ENCODE data around the gene CZIB. TPM values are rescaled to one million over a fixed set of nuclear protein-coding genes. Genes with fewer than 3 reads are reported as not detected.

CZIB gene
- total RNA-seq, 4 donors from 2014 or later = 78.9 to 81.9 (median 80.6) TPM

DNA sequence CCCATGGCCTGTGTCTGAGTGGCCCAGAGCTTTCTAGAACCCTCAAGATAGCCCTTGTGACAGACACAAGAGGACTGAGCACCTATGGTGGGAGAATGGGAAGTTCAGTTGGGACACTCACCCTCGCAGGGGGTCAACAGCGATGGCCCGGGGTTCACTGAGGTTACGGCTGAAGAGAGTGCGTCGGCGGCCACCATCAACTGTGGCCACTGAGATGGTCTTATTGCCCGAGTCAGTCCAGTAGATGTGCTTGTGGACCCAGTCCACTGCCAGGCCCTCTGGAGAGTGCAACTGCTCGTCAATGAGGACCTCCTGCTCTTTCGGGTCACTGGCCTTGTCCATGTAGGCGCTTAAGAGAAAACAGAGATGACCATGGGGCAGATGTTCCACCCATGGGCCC lies 43.6 kb upstream of the CZIB start:
- Histone ChIP-seq H3K4me1 (no peaks in the 10 kb centered on the region), H3K27me3 (no peaks in the 10 kb centered on the region), H3K36me3 (no peaks in the 10 kb centered on the region), H3K4me3 (no peak overlapping the region), H3K9me3 (no peaks in the 10 kb centered on the region), H3K27ac (no peak overlapping the region)
- intact Hi-C loops (cut with DNase I; ENCODE audit: low total_unique reads) = no loop called here
- TF ChIP-seq, protein P1, sequence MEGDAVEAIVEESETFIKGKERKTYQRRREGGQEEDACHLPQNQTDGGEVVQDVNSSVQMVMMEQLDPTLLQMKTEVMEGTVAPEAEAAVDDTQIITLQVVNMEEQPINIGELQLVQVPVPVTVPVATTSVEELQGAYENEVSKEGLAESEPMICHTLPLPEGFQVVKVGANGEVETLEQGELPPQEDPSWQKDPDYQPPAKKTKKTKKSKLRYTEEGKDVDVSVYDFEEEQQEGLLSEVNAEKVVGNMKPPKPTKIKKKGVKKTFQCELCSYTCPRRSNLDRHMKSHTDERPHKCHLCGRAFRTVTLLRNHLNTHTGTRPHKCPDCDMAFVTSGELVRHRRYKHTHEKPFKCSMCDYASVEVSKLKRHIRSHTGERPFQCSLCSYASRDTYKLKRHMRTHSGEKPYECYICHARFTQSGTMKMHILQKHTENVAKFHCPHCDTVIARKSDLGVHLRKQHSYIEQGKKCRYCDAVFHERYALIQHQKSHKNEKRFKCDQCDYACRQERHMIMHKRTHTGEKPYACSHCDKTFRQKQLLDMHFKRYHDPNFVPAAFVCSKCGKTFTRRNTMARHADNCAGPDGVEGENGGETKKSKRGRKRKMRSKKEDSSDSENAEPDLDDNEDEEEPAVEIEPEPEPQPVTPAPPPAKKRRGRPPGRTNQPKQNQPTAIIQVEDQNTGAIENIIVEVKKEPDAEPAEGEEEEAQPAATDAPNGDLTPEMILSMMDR (IDR thresholded peaks at IDR 0.05) = no peak
- TF ChIP-seq POLR2A (IDR thresholded peaks at IDR 0.05) = no peak
- DNase-seq = no peak

DNA sequence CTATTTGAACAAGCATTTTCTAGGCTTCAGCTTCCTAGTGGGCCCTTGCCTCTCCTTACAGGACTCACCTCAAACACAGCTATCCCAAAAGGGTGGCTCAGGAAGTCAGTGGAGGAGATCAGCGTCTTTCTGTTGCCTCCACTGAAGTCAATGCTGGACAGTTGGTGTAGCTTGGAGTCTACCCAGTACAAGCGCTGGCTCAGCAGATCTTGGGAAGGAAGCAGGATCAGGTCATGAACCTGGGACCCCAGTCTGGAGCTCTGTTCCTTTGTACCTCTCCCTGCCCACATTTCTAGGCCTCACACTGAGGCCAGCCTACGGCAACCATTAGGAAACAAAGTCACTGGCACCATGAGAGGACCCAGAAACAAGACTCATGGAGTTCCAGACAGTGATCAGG lies 41.6 kb upstream of the CZIB start:
- Histone ChIP-seq H3K27me3 (no peaks in the 10 kb centered on the region), H3K4me3 (no peak overlapping the region), H3K4me1 (no peaks in the 10 kb centered on the region), H3K36me3 (no peaks in the 10 kb centered on the region), H3K9me3 (no peaks in the 10 kb centered on the region), H3K27ac (no peak overlapping the region)
- intact Hi-C loops (cut with DNase I; ENCODE audit: low total_unique reads) = no loop called here
- TF ChIP-seq POLR2A (IDR thresholded peaks at IDR 0.05) = no peak
- TF ChIP-seq, protein P1 (IDR thresholded peaks at IDR 0.05) = no peak
- no peak for DNase-seq

DNA sequence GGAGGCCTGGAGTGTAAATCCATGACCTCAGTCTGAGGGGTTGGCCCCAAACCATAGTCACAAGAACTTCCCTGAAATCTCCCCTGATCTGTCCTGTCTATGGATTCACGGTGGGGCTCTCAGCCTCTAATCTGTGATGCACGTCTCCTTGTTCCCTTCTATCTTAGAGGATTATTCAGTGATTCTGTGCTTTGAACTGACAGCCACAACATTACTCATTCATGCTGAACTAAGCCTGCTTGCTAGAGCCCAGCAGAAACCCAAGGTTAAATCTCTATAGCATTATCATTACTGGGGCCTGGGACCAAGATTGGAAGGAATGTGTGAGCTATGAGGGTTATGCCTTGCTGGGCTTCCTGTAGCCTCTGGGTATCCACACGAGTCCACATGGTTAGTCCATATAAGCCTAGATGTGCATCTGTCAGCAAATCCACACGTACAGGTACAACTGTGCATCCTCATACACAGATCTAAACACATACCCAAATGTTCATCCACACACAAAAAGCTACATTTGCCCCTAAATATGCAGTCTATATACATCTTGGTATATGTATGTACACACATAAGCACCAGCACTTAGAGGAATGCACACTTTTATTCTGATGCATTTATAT lies 40.3 kb upstream of the CZIB start:
- intact Hi-C loops (cut with DNase I; ENCODE audit: low total_unique reads) = no loop called here
- no peak overlapping the region for H3K27ac ChIP-seq

DNA sequence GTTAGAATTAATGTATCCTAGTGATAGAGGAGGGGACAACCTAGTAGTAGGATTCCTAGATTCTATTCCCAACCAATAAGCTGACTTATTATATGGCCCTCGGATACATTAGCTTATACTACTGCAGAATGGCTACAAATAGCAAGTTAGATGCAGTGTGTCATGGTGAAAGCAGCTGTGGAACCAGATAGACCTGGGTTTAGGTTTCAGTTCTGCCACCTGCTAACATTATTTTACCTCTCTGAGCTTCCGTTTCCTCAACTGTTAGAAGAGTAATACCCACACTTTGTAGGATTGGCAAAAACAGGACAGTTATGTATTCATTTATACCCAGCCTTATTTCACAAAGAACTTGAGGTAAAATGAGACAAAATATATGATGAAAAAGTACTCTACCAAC lies 39.5 kb upstream of the CZIB start:
- Histone ChIP-seq H3K36me3 (no peaks in the 10 kb centered on the region), H3K9me3 (no peaks in the 10 kb centered on the region), H3K27ac (no peak overlapping the region), H3K27me3 (no peaks in the 10 kb centered on the region), H3K4me3 (no peak overlapping the region), H3K4me1 (no peaks in the 10 kb centered on the region)
- intact Hi-C loops (cut with DNase I; ENCODE audit: low total_unique reads) = no loop called here
- TF ChIP-seq POLR2A (IDR thresholded peaks at IDR 0.05) = no peak
- TF ChIP-seq, protein P1 (IDR thresholded peaks at IDR 0.05) = no peak
- DNase-seq = no peak

More for the DNA sequence above, 40.3 kb upstream of the CZIB start:
- no peak for DNase-seq
- Histone ChIP-seq H3K4me1 (no peaks in the 10 kb centered on the region), H3K9me3 (no peaks in the 10 kb centered on the region), H3K27me3 (no peaks in the 10 kb centered on the region), H3K36me3 (no peaks in the 10 kb centered on the region), H3K4me3 (no peak overlapping the region)
- no peak for TF ChIP-seq POLR2A (IDR thresholded peaks at IDR 0.05)
- TF ChIP-seq, protein P1 (IDR thresholded peaks at IDR 0.05) = no peak

GRCh38 chr1:53258216-53258615 lies 37.8 kb upstream of the CZIB start:
- H3K36me3 ChIP-seq = no peaks in the 10 kb centered on the region
- no peak overlapping the region for H3K4me3 ChIP-seq
- intact Hi-C loops (cut with DNase I; ENCODE audit: low total_unique reads) = no loop called here
- H3K27me3 ChIP-seq = no peaks in the 10 kb centered on the region
- H3K27ac ChIP-seq = no peak overlapping the region
- no peak for DNase-seq
- H3K4me1 ChIP-seq = no peaks in the 10 kb centered on the region
- TF ChIP-seq, protein P1 (IDR thresholded peaks at IDR 0.05) = no peak
- no peak for TF ChIP-seq POLR2A (IDR thresholded peaks at IDR 0.05)
- H3K9me3 ChIP-seq = no peaks in the 10 kb centered on the region
